ENCODE measurements around the gene RPA3. TPM values are rescaled to one million over a fixed set of nuclear protein-coding genes. Genes with fewer than 3 reads are reported as not detected.

The RPA3 gene
- total RNA-seq, 1 experiment from 2014 or later = 108 TPM

- H3K56ac ChIP-seq (ENCODE audit: insufficient read length, low read depth, low read length) = no peak overlapping the region
- H2BK15ac ChIP-seq (ENCODE audit: low read depth, low read length) = no peak overlapping the region
- H3K14ac ChIP-seq (ENCODE audit: insufficient read depth, low read length) = no peak overlapping the region
- DNase-seq = no peak
- H4K20me1 ChIP-seq (ENCODE audit: control insufficient read depth, insufficient read depth, insufficient read length) = no peaks in the 10 kb centered on the region
- H3K4me1 ChIP-seq (ENCODE audit: insufficient read depth, low read length) = no peaks in the 10 kb centered on the region
- no peak overlapping the region for H4K8ac ChIP-seq (replicated peaks; ENCODE audit: insufficient read length, low read depth, low read length)
- Mint-ChIP-seq H3K36me3 (ENCODE audit: insufficient read depth in 1 of 3, low read depth in 3 of 3) (no peaks in the 10 kb centered on the region), H3K4me1 (peaks cover 0 to 5% of the 10 kb centered on the region in 2 experiments; a peak in 3 of 4 replicates), H3K9me3 (no peaks in the 10 kb centered on the region), H3K27ac (no peak overlapping the region), H3K4me3 (no peak overlapping the region), H3K27me3 (ENCODE audit: low read depth) (no peaks in the 10 kb centered on the region)
- no peak overlapping the region for H3K18ac ChIP-seq (ENCODE audit: insufficient read length, low read depth, low read length)
- H3K4me2 ChIP-seq (ENCODE audit: insufficient read depth, insufficient read length, low read length) = no peak overlapping the region
- H3K23me2 ChIP-seq (ENCODE audit: insufficient read length, low read depth, low read length, poor library complexity, severe bottlenecking) = no peaks in the 10 kb centered on the region
- H3K9ac ChIP-seq (ENCODE audit: extremely low read depth, insufficient read length, low read length) = no peak overlapping the region
- no peak overlapping the region for H2BK20ac ChIP-seq (ENCODE audit: low read depth, low read length, poor library complexity, severe bottlenecking)
- H2BK5ac ChIP-seq (ENCODE audit: insufficient read length, low read length) = no peak overlapping the region
- no peaks in the 10 kb centered on the region for H3K9me3 ChIP-seq (ENCODE audit: control insufficient read depth, low read depth, low read length)
- H2BK12ac ChIP-seq (ENCODE audit: insufficient read length, low read depth, low read length) = no peak overlapping the region
- H2AK5ac ChIP-seq (ENCODE audit: insufficient read length, low read length) = no peak overlapping the region
- no peaks in the 10 kb centered on the region for H3K27me3 ChIP-seq (ENCODE audit: insufficient read depth, low read length)
- H2BK120ac ChIP-seq (ENCODE audit: low read depth, low read length, poor library complexity, severe bottlenecking) = no peak overlapping the region
- H3K79me2 ChIP-seq (ENCODE audit: insufficient read depth, low read length) = no peaks in the 10 kb centered on the region
- H3K79me1 ChIP-seq (ENCODE audit: insufficient read depth, low read depth, low read length, poor library complexity, severe bottlenecking) = no peaks in the 10 kb centered on the region
- no peak overlapping the region for H4K91ac ChIP-seq (ENCODE audit: insufficient read length, low read depth, low read length)
- H3K4ac ChIP-seq (ENCODE audit: low read depth, low read length) = no peak overlapping the region
- no peak overlapping the region for H2AFZ ChIP-seq (ENCODE audit: low read length)
- TF ChIP-seq CTCF (conservative IDR thresholded peaks at IDR 0.05) = no peak
- H3K27ac ChIP-seq (ENCODE audit: insufficient read length, low read depth, low read length) = no peak overlapping the region
- no peak overlapping the region for H3T11ph ChIP-seq (ENCODE audit: low read length)
- no peak overlapping the region for H4K5ac ChIP-seq (ENCODE audit: insufficient read length, low read depth, low read length)
- no peak overlapping the region for H3K23ac ChIP-seq (ENCODE audit: insufficient read length, low read depth, low read length)
These were observed 48.3 kb upstream of the RPA3 start for GRCh38 chr7:7766671-7767070.
